B cell (primary cell): ENCODE measurements around the gene SH2B2.

Experiments
- CTCF ChIP-seq: fragments of 200-600 bp; IDR thresholded peaks from one replicate; pipeline ENCODE4 v1.8.0; 2022; ENCODE audit warnings: antibody characterized with exemption, mild to moderate bottlenecking
- EZH2 ChIP-seq: IDR thresholded peaks from 2 replicates; pipeline ENCODE4 v1.6.1; 2012; ENCODE audit warnings: borderline replicate concordance, low read depth, mild to moderate bottlenecking, moderate library complexity, low read length; ENCODE audit not compliant: insufficient read depth, poor library complexity, severe bottlenecking

- TF ChIP-seq CTCF: peak; percentile 2
- no peak for TF ChIP-seq EZH2
Observed at GRCh38 chr7:102289057-102289456, 2.4 kb downstream of the SH2B2 start.
